ENCODE measurements around the gene BCL6.

Gene BCL6

DNA sequence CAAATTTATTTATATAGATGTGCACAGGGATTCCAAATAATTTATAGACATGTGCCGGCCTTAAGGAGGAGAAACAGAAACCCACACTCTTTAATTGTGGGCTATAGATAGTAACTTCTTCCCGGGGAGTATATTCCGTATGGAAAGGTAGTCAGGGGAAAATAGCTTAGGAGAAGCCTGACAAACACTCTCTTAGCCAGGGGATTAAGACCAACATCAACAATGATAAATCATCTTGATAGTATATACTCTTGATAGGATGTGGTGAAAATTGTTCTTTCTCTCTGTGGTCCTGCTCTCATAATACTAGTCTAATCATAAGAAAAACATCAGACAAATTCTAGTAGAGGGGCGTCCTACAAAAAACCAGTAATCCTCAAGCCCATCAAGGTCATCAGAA, 8.2 kb upstream of the BCL6 start:
- POLR2A ChIA-PET: no interaction called here
- DNase-seq (ENCODE audit: extremely low spot score): no peak
- CTCF ChIA-PET: interaction anchor here (0.7 kb wide), 1 partner anchor 209 kb away, joined by 4 read pairs; no protein-coding TSS in a partner anchor

DNA sequence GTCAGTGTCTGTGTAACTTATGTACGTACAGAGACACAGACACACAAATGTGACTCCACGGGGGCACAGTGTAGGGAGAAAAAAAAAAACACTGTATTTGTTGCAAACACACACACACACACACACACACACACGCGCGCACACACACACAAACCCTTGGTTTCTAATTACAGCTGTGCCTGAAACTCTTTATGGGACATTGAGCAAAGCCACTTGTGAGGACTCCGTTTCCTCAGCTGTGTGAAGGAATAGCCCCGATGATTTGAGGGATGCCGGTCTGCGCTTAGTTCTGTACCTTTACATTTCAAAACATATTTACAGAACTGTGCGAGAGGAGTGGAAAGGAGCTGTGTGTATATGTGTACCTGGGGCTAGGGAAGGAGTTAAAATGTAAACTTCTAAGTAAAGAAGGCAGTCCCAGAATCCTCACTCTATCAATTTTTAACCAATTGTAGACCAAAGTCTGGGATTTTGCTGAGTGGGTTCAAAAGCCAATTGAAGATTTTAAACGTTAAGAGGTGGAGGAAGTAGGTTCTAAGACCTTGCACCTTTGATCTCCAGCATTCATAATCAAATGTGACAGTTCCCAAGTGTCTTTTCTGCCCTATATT, 5.3 kb upstream of the BCL6 start:
- DNase-seq (ENCODE audit: extremely low spot score): no peak
- ChIA-PET POLR2A (interaction anchor here (0.5 to 1.0 kb wide), 2 partner anchors 36 to 335 kb away, joined by 3 read pairs; no protein-coding TSS in a partner anchor), CTCF (interaction anchor here (0.6 to 1.1 kb wide), 2 partner anchors 12 to 408 kb away, joined by 3 read pairs; no protein-coding TSS in a partner anchor)
- TF ChIP-seq SP1 (IDR thresholded peaks at IDR 0.05): no peak
- TF ChIP-seq, protein P1, sequence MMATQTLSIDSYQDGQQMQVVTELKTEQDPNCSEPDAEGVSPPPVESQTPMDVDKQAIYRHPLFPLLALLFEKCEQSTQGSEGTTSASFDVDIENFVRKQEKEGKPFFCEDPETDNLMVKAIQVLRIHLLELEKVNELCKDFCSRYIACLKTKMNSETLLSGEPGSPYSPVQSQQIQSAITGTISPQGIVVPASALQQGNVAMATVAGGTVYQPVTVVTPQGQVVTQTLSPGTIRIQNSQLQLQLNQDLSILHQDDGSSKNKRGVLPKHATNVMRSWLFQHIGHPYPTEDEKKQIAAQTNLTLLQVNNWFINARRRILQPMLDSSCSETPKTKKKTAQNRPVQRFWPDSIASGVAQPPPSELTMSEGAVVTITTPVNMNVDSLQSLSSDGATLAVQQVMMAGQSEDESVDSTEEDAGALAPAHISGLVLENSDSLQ (IDR thresholded peaks at IDR 0.05): no peak
- no peak for TF ChIP-seq ELF4 (IDR thresholded peaks at IDR 0.05)
- TF ChIP-seq TARDBP (IDR thresholded peaks at IDR 0.05): no peak
- TF ChIP-seq NFRKB (IDR thresholded peaks at IDR 0.05): no peak
- TF ChIP-seq LEF1 (IDR thresholded peaks at IDR 0.05; ENCODE audit: borderline replicate concordance): no peak
- TF ChIP-seq ARNT (IDR thresholded peaks at IDR 0.05): no peak

More for the DNA sequence above, 8.2 kb upstream of the BCL6 start:
- TF ChIP-seq TARDBP (IDR thresholded peaks at IDR 0.05) (no peak), ARNT (IDR thresholded peaks at IDR 0.05) (no peak), FOXK2 (IDR thresholded peaks at IDR 0.05) (no peak), SUZ12 (IDR thresholded peaks at IDR 0.05) (no peak), NFRKB (IDR thresholded peaks at IDR 0.05) (no peak), CTBP1 (IDR thresholded peaks at IDR 0.05; ENCODE audit: borderline replicate concordance) (no peak), SP1 (IDR thresholded peaks at IDR 0.05) (no peak), LEF1 (IDR thresholded peaks at IDR 0.05; ENCODE audit: borderline replicate concordance) (no peak), FOXM1 (IDR thresholded peaks at IDR 0.05; ENCODE audit: borderline replicate concordance) (no peak), HDGF (IDR thresholded peaks at IDR 0.05; ENCODE audit: borderline replicate concordance) (no peak), BHLHE40 (IDR thresholded peaks at IDR 0.05; ENCODE audit: borderline replicate concordance) (no peak), FOXA1 (IDR thresholded peaks at IDR 0.05) (no peak), ELF4 (IDR thresholded peaks at IDR 0.05) (no peak), ZNF384 (IDR thresholded peaks at IDR 0.05) (no peak), L3MBTL2 (conservative IDR thresholded peaks at IDR 0.05) (no peak)
- TF ChIP-seq, protein P1 (IDR thresholded peaks at IDR 0.05): no peak

GRCh38 chr3:187750006-187750512, 4.8 kb upstream of the BCL6 start:
- ChIA-PET POLR2A (interaction anchor here (0.5 to 1.0 kb wide), 2 partner anchors 37 to 336 kb away, joined by 3 read pairs; no protein-coding TSS in a partner anchor), CTCF (interaction anchor here (1.1 kb wide), 1 partner anchor 11 kb away, joined by 3 read pairs; no protein-coding TSS in a partner anchor)
- DNase-seq (ENCODE audit: extremely low spot score): no peak
- no peak for TF ChIP-seq FOXM1 (IDR thresholded peaks at IDR 0.05; ENCODE audit: borderline replicate concordance)
- TF ChIP-seq SUZ12 (IDR thresholded peaks at IDR 0.05): no peak
- TF ChIP-seq, protein P1 (IDR thresholded peaks at IDR 0.05): no peak
- TF ChIP-seq SP1 (IDR thresholded peaks at IDR 0.05): no peak

DNA sequence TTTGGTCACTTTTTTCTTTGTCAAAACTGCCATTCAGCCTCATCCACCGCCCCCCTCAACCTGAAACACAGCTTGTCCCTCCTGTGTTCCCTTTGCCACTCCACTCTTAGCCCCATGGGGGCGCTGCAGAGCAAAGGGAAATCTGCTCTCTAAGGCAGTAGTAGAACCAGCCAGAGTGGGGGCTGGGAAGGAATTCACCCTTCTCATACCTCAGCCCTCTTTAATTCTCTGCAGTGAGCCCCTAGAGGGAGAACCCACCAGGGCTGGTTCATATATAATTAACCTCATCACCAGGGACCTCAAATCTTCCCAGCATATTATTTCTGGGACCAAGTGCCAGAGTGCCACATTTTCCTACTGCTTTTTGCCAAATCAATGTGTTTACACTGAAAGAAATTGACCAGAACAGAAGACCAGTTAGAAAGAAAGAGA, 2.8 kb upstream of the BCL6 start:
- POLR2A ChIA-PET: no interaction called here
- CTCF ChIA-PET: interaction anchor here (1.1 to 2.0 kb wide), 6 partner anchors 33 to 1207 kb away, joined by 3 to 5 read pairs (median 4); no protein-coding TSS in a partner anchor

GRCh38 chr3:187747506-187747905, 2.2 kb upstream of the BCL6 start:
- ChIA-PET CTCF (interaction anchor here (0.6 to 2.0 kb wide), 6 partner anchors 34 to 1292 kb away, joined by 3 to 5 read pairs (median 3); no protein-coding TSS in a partner anchor), POLR2A (no interaction called here)
- TF ChIP-seq CTBP1 (IDR thresholded peaks at IDR 0.05; ENCODE audit: borderline replicate concordance) (no peak), FOXA1 (IDR thresholded peaks at IDR 0.05) (no peak), SUZ12 (IDR thresholded peaks at IDR 0.05) (no peak), BHLHE40 (IDR thresholded peaks at IDR 0.05; ENCODE audit: borderline replicate concordance) (no peak), TARDBP (IDR thresholded peaks at IDR 0.05) (no peak), FOXK2 (IDR thresholded peaks at IDR 0.05) (no peak), ARNT (IDR thresholded peaks at IDR 0.05) (no peak), L3MBTL2 (conservative IDR thresholded peaks at IDR 0.05) (no peak), LEF1 (IDR thresholded peaks at IDR 0.05; ENCODE audit: borderline replicate concordance) (no peak), ZNF384 (IDR thresholded peaks at IDR 0.05) (no peak), FOXM1 (IDR thresholded peaks at IDR 0.05; ENCODE audit: borderline replicate concordance) (no peak), HDGF (IDR thresholded peaks at IDR 0.05; ENCODE audit: borderline replicate concordance) (no peak), SP1 (IDR thresholded peaks at IDR 0.05) (no peak), NFRKB (IDR thresholded peaks at IDR 0.05) (no peak), ELF4 (IDR thresholded peaks at IDR 0.05) (no peak)
- TF ChIP-seq, protein P1 (IDR thresholded peaks at IDR 0.05): no peak
- no peak for DNase-seq (ENCODE audit: extremely low spot score)

More for the DNA sequence above, 2.8 kb upstream of the BCL6 start:
- TF ChIP-seq TARDBP (IDR thresholded peaks at IDR 0.05): no peak
- TF ChIP-seq FOXA1 (IDR thresholded peaks at IDR 0.05): no peak
- no peak for TF ChIP-seq SUZ12 (IDR thresholded peaks at IDR 0.05)
- DNase-seq (ENCODE audit: extremely low spot score): peak; percentile 50
